Mesendoderm (in vitro differentiated cells): ENCODE results near the gene OLFM1.

Experiments
- DNase-seq: peaks from one replicate; pipeline ENCODE4 v3.0.0; 2013
- H2AK5ac ChIP-seq: 2 replicates; pipeline ENCODE4 v1.6.1; 2013; ENCODE audit warnings: low read length, inconsistent platforms
- H2BK120ac ChIP-seq: 2 replicates; pipeline ENCODE4 v1.6.1; 2013; ENCODE audit warnings: low read depth, mild to moderate bottlenecking, low read length, moderate library complexity, mixed read lengths
- H2BK15ac ChIP-seq: replicated peaks from 2 replicates; pipeline ENCODE4 v1.6.1; 2013; ENCODE audit warnings: low read depth, mild to moderate bottlenecking, moderate library complexity
- H2BK5ac ChIP-seq: 2 replicates; pipeline ENCODE4 v1.6.1; 2013; ENCODE audit warnings: low read length, inconsistent platforms
- H3K18ac ChIP-seq: 2 replicates; pipeline ENCODE4 v1.6.1; 2013; ENCODE audit warnings: mild to moderate bottlenecking, low read length, mixed read lengths
- H3K23ac ChIP-seq: one replicate; pipeline ENCODE4 v1.6.1; 2013; ENCODE audit warnings: low read length
- H3K27ac ChIP-seq: 2 replicates; pipeline ENCODE4 v1.5.1; 2013; ENCODE audit warnings: low read depth, mild to moderate bottlenecking, inconsistent platforms, low read length, moderate library complexity
- H3K27me3 ChIP-seq: 2 replicates; pipeline ENCODE4 v1.6.1; 2013; ENCODE audit warnings: low read length, control low read depth, mild to moderate bottlenecking, inconsistent platforms; ENCODE audit not compliant: insufficient read depth, poor library complexity
- H3K36me3 ChIP-seq: 2 replicates; pipeline ENCODE4 v1.6.1; 2013; ENCODE audit warnings: low read length, inconsistent platforms; ENCODE audit not compliant: control insufficient read depth, insufficient read depth
- H3K4ac ChIP-seq: one replicate; pipeline ENCODE4 v1.6.1; 2013; ENCODE audit warnings: low read depth, mild to moderate bottlenecking, low read length, moderate library complexity
- H3K4me1 ChIP-seq: 2 replicates; pipeline ENCODE4 v1.6.1; 2013; ENCODE audit warnings: low read depth, low read length, inconsistent platforms; ENCODE audit not compliant: control insufficient read depth
- H3K4me2 ChIP-seq: 2 replicates; pipeline ENCODE4 v1.6.1; 2013; ENCODE audit warnings: low read length
- H3K4me3 ChIP-seq: 2 replicates; pipeline ENCODE4 v1.5.1; 2013; ENCODE audit warnings: mild to moderate bottlenecking, low read length
- H3K56ac ChIP-seq: one replicate; pipeline ENCODE4 v1.6.1; 2013; ENCODE audit warnings: low read length
- H3K79me1 ChIP-seq: 2 replicates; pipeline ENCODE4 v1.6.1; 2013; ENCODE audit warnings: low read length, inconsistent platforms
- H3K79me2 ChIP-seq: 2 replicates; pipeline ENCODE4 v1.6.1; 2013; ENCODE audit warnings: mild to moderate bottlenecking, low read length; ENCODE audit not compliant: control insufficient read depth, insufficient read depth
- H3K9ac ChIP-seq: 2 replicates; pipeline ENCODE4 v1.6.1; 2013; ENCODE audit warnings: low read length, inconsistent platforms
- H4K5ac ChIP-seq: one replicate; pipeline ENCODE4 v1.6.1; 2013; ENCODE audit warnings: low read length
- H4K8ac ChIP-seq: one replicate; pipeline ENCODE4 v1.6.1; 2013; ENCODE audit warnings: low read depth, mild to moderate bottlenecking, control low read depth, low read length, moderate library complexity
- WGBS: extraction: QIAGEN DNeasy Blood & Tissue Kit; methylation state at CpG from one replicate; pipeline ENCODE4 v1.1.7; 2013; ENCODE audit warnings: low lambda C conversion rate, missing lambda C conversion rate; ENCODE audit not compliant: insufficient coverage; ENCODE audit errors: extremely low coverage; 5-methylcytosine and 5-hydroxymethylcytosine counted together

The OLFM1 gene

DNA sequence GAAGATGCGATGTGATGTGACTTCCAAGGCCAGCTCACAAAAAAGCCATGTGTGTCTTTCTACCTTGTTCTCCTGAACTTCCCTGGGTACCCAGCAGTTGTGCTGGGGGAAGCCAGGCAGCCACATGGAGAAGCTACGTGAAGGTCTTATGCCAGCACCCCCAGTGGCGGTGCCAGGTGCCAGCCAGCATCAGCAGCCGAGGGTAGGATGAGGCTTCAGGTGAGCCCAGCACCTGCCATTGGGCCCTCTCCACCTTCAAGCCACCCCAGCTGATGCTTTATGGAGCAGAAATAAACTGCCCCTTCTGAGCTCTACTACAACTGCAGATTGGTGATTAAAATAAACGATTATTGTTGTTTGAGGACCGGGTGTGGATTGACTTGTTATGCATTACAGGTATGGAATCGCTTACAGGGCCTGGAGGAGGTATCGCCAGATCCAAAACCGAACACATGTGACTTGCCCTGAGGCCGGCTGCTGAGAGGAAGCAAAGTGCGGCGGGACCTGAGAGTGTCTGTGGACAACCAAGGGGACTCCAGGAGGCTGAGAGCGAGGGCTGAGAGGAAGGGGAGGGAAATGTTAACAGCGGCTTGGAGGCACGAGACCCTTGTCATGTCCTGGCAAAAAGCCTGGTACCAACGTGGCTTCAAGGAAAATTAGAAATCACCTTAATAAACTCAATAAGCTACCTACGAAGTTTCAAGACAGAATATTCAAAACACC, 36.0 kb upstream of the OLFM1 start:
- no peaks in the 10 kb centered on the region for H3K79me2 ChIP-seq
- H3K27ac ChIP-seq: no peak overlapping the region
- H3K56ac ChIP-seq: no peak overlapping the region
- H3K27me3 ChIP-seq: no peaks in the 10 kb centered on the region
- no peaks in the 10 kb centered on the region for H3K4me1 ChIP-seq
- no peak overlapping the region for H2AK5ac ChIP-seq
- H2BK5ac ChIP-seq: no peak overlapping the region
- H4K5ac ChIP-seq: no peak overlapping the region
- DNase-seq: no peak
- WGBS: no CpG with 5 or more reads among the region's 17 CpGs
- H3K79me1 ChIP-seq: no peaks in the 10 kb centered on the region
- no peak overlapping the region for H3K4me2 ChIP-seq
- no peak overlapping the region for H2BK120ac ChIP-seq
- no peaks in the 10 kb centered on the region for H3K36me3 ChIP-seq
- H3K4ac ChIP-seq: no peak overlapping the region
- H2BK15ac ChIP-seq: no peak overlapping the region
- H3K4me3 ChIP-seq: no peak overlapping the region
- H3K9ac ChIP-seq: no peak overlapping the region
- H4K8ac ChIP-seq: no peak overlapping the region
- no peak overlapping the region for H3K23ac ChIP-seq
- no peak overlapping the region for H3K18ac ChIP-seq

- no peak overlapping the region for H3K27ac ChIP-seq
- no peaks in the 10 kb centered on the region for H3K4me1 ChIP-seq
- H3K79me2 ChIP-seq: no peaks in the 10 kb centered on the region
- no peaks in the 10 kb centered on the region for H3K27me3 ChIP-seq
- no peak overlapping the region for H3K18ac ChIP-seq
- H3K23ac ChIP-seq: no peak overlapping the region
- H3K56ac ChIP-seq: no peak overlapping the region
- H2BK120ac ChIP-seq: no peak overlapping the region
- DNase-seq: no peak
- no peak overlapping the region for H2AK5ac ChIP-seq
- H3K79me1 ChIP-seq: no peaks in the 10 kb centered on the region
- no peak overlapping the region for H3K4me3 ChIP-seq
- H4K5ac ChIP-seq: no peak overlapping the region
- H3K4me2 ChIP-seq: no peak overlapping the region
- no peaks in the 10 kb centered on the region for H3K36me3 ChIP-seq
- no peak overlapping the region for H2BK5ac ChIP-seq
- H2BK15ac ChIP-seq: no peak overlapping the region
- H3K4ac ChIP-seq: no peak overlapping the region
- WGBS: no CpG with 5 or more reads among the region's 5 CpGs
- H3K9ac ChIP-seq: no peak overlapping the region
- H4K8ac ChIP-seq: no peak overlapping the region
Measured at GRCh38 chr9:135053133-135053532, 34.3 kb upstream of the OLFM1 start.

GRCh38 chr9:135055181-135055580, 32.3 kb upstream of the OLFM1 start:
- H3K79me1 ChIP-seq: no peaks in the 10 kb centered on the region
- H2BK120ac ChIP-seq: no peak overlapping the region
- H3K27me3 ChIP-seq: no peaks in the 10 kb centered on the region
- H3K27ac ChIP-seq: no peak overlapping the region
- H3K4me3 ChIP-seq: no peak overlapping the region
- DNase-seq: no peak
- no peak overlapping the region for H2BK5ac ChIP-seq
- no peak overlapping the region for H2BK15ac ChIP-seq
- H2AK5ac ChIP-seq: no peak overlapping the region
- H3K79me2 ChIP-seq: no peaks in the 10 kb centered on the region
- no peaks in the 10 kb centered on the region for H3K36me3 ChIP-seq
- no peak overlapping the region for H3K18ac ChIP-seq
- no CpG with 5 or more reads among the region's 3 CpGs for whole genome bisulfite sequencing
- H4K5ac ChIP-seq: no peak overlapping the region
- H4K8ac ChIP-seq: no peak overlapping the region
- H3K4ac ChIP-seq: no peak overlapping the region
- no peak overlapping the region for H3K23ac ChIP-seq
- no peak overlapping the region for H3K9ac ChIP-seq
- no peak overlapping the region for H3K4me2 ChIP-seq
- no peaks in the 10 kb centered on the region for H3K4me1 ChIP-seq
- no peak overlapping the region for H3K56ac ChIP-seq

DNA sequence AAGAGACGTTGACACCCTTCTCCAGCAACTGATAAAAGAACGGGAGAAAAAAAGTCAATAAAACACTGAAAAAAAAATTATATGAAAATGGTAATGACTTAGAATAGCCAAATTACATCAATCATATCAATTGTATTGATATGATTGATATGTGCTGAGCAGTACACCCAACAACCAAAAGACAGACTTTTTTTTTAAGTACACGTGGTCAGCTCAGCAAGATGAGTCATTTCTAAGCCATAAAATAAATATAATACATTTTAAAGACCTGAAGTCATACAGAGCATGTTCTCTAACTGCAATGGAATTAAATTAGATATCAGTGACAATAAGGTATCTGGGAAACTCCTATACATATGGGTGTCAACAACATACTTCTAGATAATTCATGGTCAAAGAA, 30.9 kb upstream of the OLFM1 start:
- Histone ChIP-seq H3K4me3 (no peak overlapping the region), H3K18ac (no peak overlapping the region), H3K79me1 (no peaks in the 10 kb centered on the region), H3K79me2 (no peaks in the 10 kb centered on the region), H3K4me2 (no peak overlapping the region), H4K8ac (no peak overlapping the region), H3K23ac (no peak overlapping the region), H2BK5ac (no peak overlapping the region), H3K4me1 (no peaks in the 10 kb centered on the region), H3K27me3 (no peaks in the 10 kb centered on the region), H3K27ac (no peak overlapping the region), H3K56ac (no peak overlapping the region), H3K36me3 (no peaks in the 10 kb centered on the region), H3K9ac (no peak overlapping the region), H2AK5ac (no peak overlapping the region), H4K5ac (no peak overlapping the region), H2BK15ac (no peak overlapping the region), H2BK120ac (no peak overlapping the region), H3K4ac (no peak overlapping the region)
- no peak for DNase-seq
- WGBS: no CpG with 5 or more reads among the region's 3 CpGs

DNA sequence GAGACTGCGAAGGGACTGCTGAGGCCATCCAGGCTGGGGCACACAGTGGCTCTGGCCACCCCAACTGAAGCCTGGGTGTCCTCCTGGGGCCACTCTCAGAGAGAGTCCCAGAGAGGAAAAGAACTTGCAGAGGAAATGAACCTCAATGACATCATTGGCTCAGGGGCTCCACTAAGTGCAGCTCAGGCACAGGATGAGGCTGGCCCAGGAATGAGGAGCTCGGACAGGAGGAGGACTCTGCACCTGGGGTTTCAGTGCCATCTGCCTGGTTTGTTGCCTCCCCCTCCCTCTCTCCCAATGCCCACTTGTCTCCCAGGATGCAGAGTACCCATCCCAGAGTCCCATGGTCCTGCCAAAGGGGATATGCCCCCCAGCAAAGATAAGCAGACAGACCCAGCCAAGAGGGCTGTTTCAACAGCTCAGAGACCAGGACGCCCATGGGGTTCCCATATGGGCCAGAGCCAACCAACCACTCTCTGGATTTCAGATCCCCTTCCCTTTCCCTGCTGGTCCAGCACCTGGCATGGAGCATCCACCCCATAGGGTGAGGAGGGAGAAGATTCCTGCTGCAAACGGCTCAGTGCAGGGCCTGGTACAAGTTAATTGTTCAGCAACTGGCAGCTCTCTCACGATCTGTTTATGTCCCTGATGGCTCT, 26.9 kb upstream of the OLFM1 start:
- Histone ChIP-seq H3K4ac (no peak overlapping the region), H3K79me1 (no peaks in the 10 kb centered on the region), H2BK15ac (no peak overlapping the region), H3K4me1 (no peaks in the 10 kb centered on the region), H3K56ac (no peak overlapping the region), H3K4me3 (no peak overlapping the region), H3K27ac (no peak overlapping the region), H3K9ac (no peak overlapping the region), H4K5ac (no peak overlapping the region), H2BK5ac (no peak overlapping the region), H3K4me2 (no peak overlapping the region), H3K79me2 (no peaks in the 10 kb centered on the region), H2BK120ac (no peak overlapping the region), H3K18ac (no peak overlapping the region), H3K23ac (no peak overlapping the region), H3K27me3 (no peaks in the 10 kb centered on the region), H3K36me3 (no peaks in the 10 kb centered on the region), H2AK5ac (no peak overlapping the region), H4K8ac (no peak overlapping the region)
- no peak for DNase-seq
- no CpG with 5 or more reads among the region's 5 CpGs for WGBS

DNA sequence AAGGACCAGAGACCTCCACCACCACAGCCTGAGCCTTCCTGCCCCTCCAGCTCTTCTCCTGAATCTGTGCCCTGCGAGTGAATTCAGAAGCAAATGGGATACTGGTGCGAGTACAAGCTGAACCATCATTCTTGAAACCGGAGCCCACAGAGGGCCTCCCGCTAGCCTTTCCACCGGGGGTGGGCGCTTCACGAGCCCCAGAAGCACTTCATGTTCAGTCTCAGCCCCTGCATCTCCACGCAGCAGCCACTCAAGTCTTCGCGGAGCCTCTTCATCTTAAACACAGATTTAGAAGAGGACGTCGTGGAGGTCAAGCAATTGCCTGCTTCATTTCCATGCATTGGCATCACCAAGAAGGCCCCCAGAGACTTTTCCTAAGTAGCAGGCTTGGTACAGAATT, 26.0 kb upstream of the OLFM1 start:
- Histone ChIP-seq H2BK5ac (no peak overlapping the region), H2BK15ac (no peak overlapping the region), H3K4me3 (no peak overlapping the region), H3K9ac (no peak overlapping the region), H3K27ac (no peak overlapping the region), H3K56ac (no peak overlapping the region), H3K4ac (no peak overlapping the region), H2BK120ac (no peak overlapping the region), H4K5ac (no peak overlapping the region), H3K23ac (no peak overlapping the region), H3K4me1 (no peaks in the 10 kb centered on the region), H3K79me1 (no peaks in the 10 kb centered on the region), H3K36me3 (no peaks in the 10 kb centered on the region), H2AK5ac (no peak overlapping the region), H4K8ac (no peak overlapping the region), H3K4me2 (no peak overlapping the region), H3K79me2 (no peaks in the 10 kb centered on the region), H3K27me3 (no peaks in the 10 kb centered on the region), H3K18ac (no peak overlapping the region)
- no peak for DNase-seq
- WGBS: no CpG with 5 or more reads among the region's 12 CpGs
